ENCODE measurements around the gene CRISP2. TPM values are rescaled to one million over a fixed set of nuclear protein-coding genes. Genes with fewer than 3 reads are reported as not detected.

CRISP2 gene
- total and polyA plus RNA-seq, 2 of the 8 experiments (the other 6 are each of a cell fraction or from before 2014, with no cell fraction given): 0.06 TPM; not detected in 1

GRCh38 chr6:49736017-49736508 lies 22.7 kb upstream of the CRISP2 start:
- H3K23ac ChIP-seq (ENCODE audit: insufficient read length): no peak overlapping the region
- no peaks in the 10 kb centered on the region for H3K9me3 ChIP-seq (ENCODE audit: insufficient read depth in 2 of 2, low read depth in 1 of 2, low read length in 1 of 2)
- H3K14ac ChIP-seq (ENCODE audit: insufficient read length): no peak overlapping the region
- WGBS, 2 experiments (ENCODE audit: extremely low coverage in 1 of 2, insufficient coverage in 1 of 2, insufficient read length in 1 of 2, insufficient replicate concordance in 2 of 2, low coverage in 1 of 2, low lambda C conversion rate in 2 of 2, missing lambda C conversion rate in 1 of 2): 86% methylated on average over 4 of the region's 4 CpGs; no CpG with 5 or more reads in 1 of the 2 experiments
- H3K79me2 ChIP-seq (ENCODE audit: control insufficient read depth in 1 of 2, insufficient read depth in 2 of 2, low read length in 2 of 2): no peaks in the 10 kb centered on the region
- DNase-seq (ENCODE audit: low read depth in 1 of 2, low spot score in 2 of 2) (no peak), FAIRE-seq (no peak)
- H3K4ac ChIP-seq (replicated peaks; ENCODE audit: insufficient read length, low read depth, low read length): no peak overlapping the region
- no peak overlapping the region for H3K27ac ChIP-seq (ENCODE audit: low read depth, low read length)
- no peak overlapping the region for H3K9ac ChIP-seq (replicated peaks in 1 of 4; ENCODE audit: extremely low read depth in 1 of 4, low read depth in 3 of 4, low read length in 3 of 4)
- no peaks in the 10 kb centered on the region; the same call in 1 of the 2 replicates for H3K23me2 ChIP-seq (ENCODE audit: low read depth, low read length)
- no peak overlapping the region for H3K4me3 ChIP-seq (ENCODE audit: extremely low read depth in 1 of 4, insufficient read depth in 2 of 4, low read depth in 3 of 4, low read length in 4 of 4)
- H3K56ac ChIP-seq (replicated peaks; ENCODE audit: insufficient read length, low read depth, low read length): no peak overlapping the region
- no peak overlapping the region for H3K18ac ChIP-seq (ENCODE audit: extremely low read depth, low read length)
- H4K5ac ChIP-seq (ENCODE audit: insufficient read length, low read depth, low read length): no peak overlapping the region
- no peaks in the 10 kb centered on the region for H4K20me1 ChIP-seq (replicated peaks in 1 of 2; ENCODE audit: control insufficient read depth in 1 of 2, insufficient read depth in 2 of 2, low read length in 2 of 2)
- H4K8ac ChIP-seq (ENCODE audit: extremely low read depth, insufficient read depth, low read length): no peak overlapping the region
- TF ChIP-seq MAX (IDR thresholded peaks at IDR 0.05) (no peak), EP300 (IDR thresholded peaks at IDR 0.05; ENCODE audit: borderline replicate concordance in 1 of 2, low read depth in 2 of 2, low read length in 2 of 2) (no peak), NANOG (IDR thresholded peaks at IDR 0.05; ENCODE audit: insufficient read depth, low read depth, low read length, poor library complexity, severe bottlenecking) (no peak), JUND (IDR thresholded peaks at IDR 0.05; ENCODE audit: low read length) (no peak), SUZ12 (IDR thresholded peaks at IDR 0.05; ENCODE audit: low read length) (no peak), ZNF274 (IDR thresholded peaks at IDR 0.05; ENCODE audit: borderline replicate concordance, extremely low read depth, low read length) (no peak), CTBP2 (IDR thresholded peaks at IDR 0.05; ENCODE audit: borderline replicate concordance, insufficient read depth, insufficient read length, low read length) (no peak), KDM4A (IDR thresholded peaks at IDR 0.05; ENCODE audit: low read depth, low read length, severe bottlenecking) (no peak), JUN (IDR thresholded peaks at IDR 0.05; ENCODE audit: low read depth, low read length) (no peak), BRCA1 (IDR thresholded peaks at IDR 0.05; ENCODE audit: low read depth, low read length) (no peak), TBP (IDR thresholded peaks at IDR 0.05; ENCODE audit: low read depth, low read length) (no peak), BCL11A (IDR thresholded peaks at IDR 0.05; ENCODE audit: low read depth in 2 of 2, low read length in 2 of 2) (no peak)
- H2AFZ ChIP-seq (ENCODE audit: low read length): no peak overlapping the region
- H2BK5ac ChIP-seq (ENCODE audit: low read depth, low read length): no peak overlapping the region
- H2BK15ac ChIP-seq (ENCODE audit: low read length): no peak overlapping the region
- peaks cover 0 to 1% (median 0%) of the 10 kb centered on the region in 4 experiments; a peak in 1 of 7 replicates for H3K27me3 ChIP-seq (replicated peaks in 1 of 4; ENCODE audit: control insufficient read depth in 3 of 4, extremely low read depth in 1 of 4, insufficient read depth in 3 of 4, low read length in 3 of 4)
- H3K4me2 ChIP-seq (ENCODE audit: insufficient read depth in 1 of 2, low read depth in 2 of 2, low read length in 2 of 2): no peak overlapping the region
- H2AK5ac ChIP-seq (ENCODE audit: low read depth, low read length): no peak overlapping the region
- H3K4me1 ChIP-seq (replicated peaks in 1 of 4; ENCODE audit: control insufficient read depth in 3 of 4, insufficient read depth in 4 of 4, low read length in 3 of 4): no peaks in the 10 kb centered on the region
- H3K36me3 ChIP-seq (ENCODE audit: control insufficient read depth in 2 of 4, insufficient read depth in 4 of 4, low read length in 3 of 4): no peaks in the 10 kb centered on the region
- no peak overlapping the region for H4K91ac ChIP-seq (replicated peaks; ENCODE audit: insufficient read length, low read length)
- ChIA-PET CTCF (ENCODE audit: partially characterized antibody) (no interaction called here), POLR2A (ENCODE audit: partially characterized antibody) (no interaction called here)
- H2BK20ac ChIP-seq (ENCODE audit: low read length): no peak overlapping the region
- no peak overlapping the region for H2BK12ac ChIP-seq (ENCODE audit: low read depth, low read length)
- H2BK120ac ChIP-seq (replicated peaks; ENCODE audit: low read depth, low read length): no peak overlapping the region
- no peaks in the 10 kb centered on the region for H3K79me1 ChIP-seq (ENCODE audit: low read depth, low read length)

Data from H1 (cell line).